Osteoblast (primary cell): ENCODE results near the gene CBX8. TPM values are rescaled to one million over a fixed set of nuclear protein-coding genes. Genes with fewer than 3 reads are reported as not detected.

Experiments
- DNase-seq: peaks from one replicate; pipeline ENCODE4 v3.0.0; 2011; ENCODE audit warnings: low spot score, mixed read lengths; ENCODE audit not compliant: insufficient read length; ENCODE audit errors: missing footprints
- H2AFZ ChIP-seq: 2 replicates; pipeline ENCODE4 v1.6.0; 2011; ENCODE audit warnings: mild to moderate bottlenecking, low read length
- H3K27ac ChIP-seq: 2 replicates; pipeline ENCODE4 v1.5.1; 2011; ENCODE audit warnings: mild to moderate bottlenecking, low read depth, low read length, moderate library complexity
- H3K27me3 ChIP-seq: 2 replicates; pipeline ENCODE4 v1.6.0; 2012; ENCODE audit warnings: mild to moderate bottlenecking, control low read depth, inconsistent platforms, low read length, moderate library complexity; ENCODE audit not compliant: insufficient read depth
- H3K36me3 ChIP-seq: 2 replicates; pipeline ENCODE4 v1.5.1; 2011; ENCODE audit warnings: mild to moderate bottlenecking, low read length, control low read depth, moderate library complexity; ENCODE audit not compliant: insufficient read depth
- H3K4me1 ChIP-seq: 2 replicates; pipeline ENCODE4 v1.5.1; 2011; ENCODE audit warnings: mild to moderate bottlenecking, low read length, control low read depth, moderate library complexity; ENCODE audit not compliant: insufficient read depth
- H3K4me2 ChIP-seq: 2 replicates; pipeline ENCODE4 v1.6.0; 2011; ENCODE audit warnings: mild to moderate bottlenecking, low read length; ENCODE audit not compliant: insufficient read depth
- H3K4me3 ChIP-seq: fragments of 200-600 bp; sonication (generic); 3 replicates; pipeline ENCODE4 v1.5.1; 2012; ENCODE audit warnings: mild to moderate bottlenecking, low read length, inconsistent platforms; ENCODE audit not compliant: insufficient read depth
- H3K79me2 ChIP-seq: 2 replicates; pipeline ENCODE4 v1.6.0; 2012; ENCODE audit warnings: mild to moderate bottlenecking, low read length, control low read depth, inconsistent platforms; ENCODE audit not compliant: insufficient read depth
- H3K9me3 ChIP-seq: 2 replicates; pipeline ENCODE4 v1.5.1; 2011; ENCODE audit warnings: low read depth, low read length, control low read depth
- H4K20me1 ChIP-seq: 2 replicates; pipeline ENCODE4 v1.6.0; 2012; ENCODE audit warnings: mild to moderate bottlenecking, low read length, control low read depth; ENCODE audit not compliant: insufficient read depth
- total RNA-seq: library from RNA; depleted of rRNA; stranded (reverse); fragments of >200 nt; gene quantifications from 2 replicates; pipeline ENCODE4 v1.2.3, GENCODE V29; 2012
- TF ChIP-seq, protein P1 (sequence below): IDR thresholded peaks from 2 replicates; pipeline ENCODE4 v1.5.1; 2011; ENCODE audit warnings: mild to moderate bottlenecking, low read depth, low read length, moderate library complexity; ENCODE audit errors: extremely low read depth

Gene CBX8
- total RNA-seq, 1 donor: 3.3 TPM

DNA sequence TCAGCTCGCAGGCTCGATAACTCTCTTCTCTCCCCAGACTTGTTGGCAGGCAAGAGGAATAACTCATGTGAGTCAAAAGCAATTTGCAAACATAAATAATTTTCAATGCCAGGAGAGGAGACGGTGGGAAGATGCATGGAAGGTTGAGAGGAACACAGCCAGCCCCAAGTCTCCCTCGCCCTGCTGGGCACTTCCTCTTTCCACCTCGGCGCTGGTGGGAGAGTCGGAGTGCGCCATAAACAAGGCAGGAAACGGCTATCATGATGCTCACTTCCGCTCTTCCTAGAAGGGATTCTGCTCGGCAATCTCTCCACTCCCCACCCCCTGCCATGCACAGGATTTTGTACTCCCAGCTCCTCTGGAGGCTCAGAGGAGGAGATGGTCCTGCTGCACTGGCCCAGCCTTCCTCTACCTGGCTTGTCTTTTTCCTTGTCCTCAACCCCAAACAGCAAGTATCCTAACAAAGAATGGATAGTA is 29.4 kb upstream of the CBX8 start:
- DNase-seq: no peak
- no peaks in the 10 kb centered on the region for H3K4me1 ChIP-seq

DNA sequence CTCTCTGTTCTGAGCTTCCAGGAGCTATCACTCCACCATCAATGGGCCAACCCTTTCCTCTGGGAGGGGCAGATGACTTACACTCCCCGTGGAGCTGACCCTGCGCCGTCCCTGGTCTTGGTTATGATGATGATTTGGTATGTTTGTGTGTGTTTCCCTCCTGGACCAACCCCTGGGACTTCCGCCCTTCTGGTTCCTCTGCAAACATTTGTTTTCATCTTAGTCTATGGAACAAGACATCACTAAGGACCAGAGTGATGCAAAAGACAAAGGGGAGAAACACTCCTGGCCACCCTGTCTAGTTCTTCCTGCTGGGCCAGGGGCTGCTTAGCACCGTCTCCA is 28.7 kb upstream of the CBX8 start:
- H3K36me3 ChIP-seq: no peaks in the 10 kb centered on the region
- H3K9me3 ChIP-seq: no peaks in the 10 kb centered on the region
- no peak for DNase-seq
- peaks cover 8% of the 10 kb centered on the region for H3K27me3 ChIP-seq
- no peaks in the 10 kb centered on the region for H4K20me1 ChIP-seq
- TF ChIP-seq, protein P1, sequence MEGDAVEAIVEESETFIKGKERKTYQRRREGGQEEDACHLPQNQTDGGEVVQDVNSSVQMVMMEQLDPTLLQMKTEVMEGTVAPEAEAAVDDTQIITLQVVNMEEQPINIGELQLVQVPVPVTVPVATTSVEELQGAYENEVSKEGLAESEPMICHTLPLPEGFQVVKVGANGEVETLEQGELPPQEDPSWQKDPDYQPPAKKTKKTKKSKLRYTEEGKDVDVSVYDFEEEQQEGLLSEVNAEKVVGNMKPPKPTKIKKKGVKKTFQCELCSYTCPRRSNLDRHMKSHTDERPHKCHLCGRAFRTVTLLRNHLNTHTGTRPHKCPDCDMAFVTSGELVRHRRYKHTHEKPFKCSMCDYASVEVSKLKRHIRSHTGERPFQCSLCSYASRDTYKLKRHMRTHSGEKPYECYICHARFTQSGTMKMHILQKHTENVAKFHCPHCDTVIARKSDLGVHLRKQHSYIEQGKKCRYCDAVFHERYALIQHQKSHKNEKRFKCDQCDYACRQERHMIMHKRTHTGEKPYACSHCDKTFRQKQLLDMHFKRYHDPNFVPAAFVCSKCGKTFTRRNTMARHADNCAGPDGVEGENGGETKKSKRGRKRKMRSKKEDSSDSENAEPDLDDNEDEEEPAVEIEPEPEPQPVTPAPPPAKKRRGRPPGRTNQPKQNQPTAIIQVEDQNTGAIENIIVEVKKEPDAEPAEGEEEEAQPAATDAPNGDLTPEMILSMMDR: no peak
- no peak overlapping the region for H3K27ac ChIP-seq
- no peak overlapping the region for H3K4me2 ChIP-seq
- no peaks in the 10 kb centered on the region for H3K4me1 ChIP-seq
- H3K4me3 ChIP-seq: no peak overlapping the region
- H2AFZ ChIP-seq: no peak overlapping the region
- H3K79me2 ChIP-seq: no peaks in the 10 kb centered on the region

More for the DNA sequence above, 29.4 kb upstream of the CBX8 start:
- Histone ChIP-seq H3K9me3 (no peaks in the 10 kb centered on the region), H3K36me3 (no peaks in the 10 kb centered on the region), H2AFZ (no peak overlapping the region), H3K79me2 (no peaks in the 10 kb centered on the region), H3K27me3 (peaks cover 4% of the 10 kb centered on the region), H3K27ac (no peak overlapping the region), H3K4me3 (no peak overlapping the region), H4K20me1 (no peaks in the 10 kb centered on the region), H3K4me2 (no peak overlapping the region)
- TF ChIP-seq, protein P1: no peak

DNA sequence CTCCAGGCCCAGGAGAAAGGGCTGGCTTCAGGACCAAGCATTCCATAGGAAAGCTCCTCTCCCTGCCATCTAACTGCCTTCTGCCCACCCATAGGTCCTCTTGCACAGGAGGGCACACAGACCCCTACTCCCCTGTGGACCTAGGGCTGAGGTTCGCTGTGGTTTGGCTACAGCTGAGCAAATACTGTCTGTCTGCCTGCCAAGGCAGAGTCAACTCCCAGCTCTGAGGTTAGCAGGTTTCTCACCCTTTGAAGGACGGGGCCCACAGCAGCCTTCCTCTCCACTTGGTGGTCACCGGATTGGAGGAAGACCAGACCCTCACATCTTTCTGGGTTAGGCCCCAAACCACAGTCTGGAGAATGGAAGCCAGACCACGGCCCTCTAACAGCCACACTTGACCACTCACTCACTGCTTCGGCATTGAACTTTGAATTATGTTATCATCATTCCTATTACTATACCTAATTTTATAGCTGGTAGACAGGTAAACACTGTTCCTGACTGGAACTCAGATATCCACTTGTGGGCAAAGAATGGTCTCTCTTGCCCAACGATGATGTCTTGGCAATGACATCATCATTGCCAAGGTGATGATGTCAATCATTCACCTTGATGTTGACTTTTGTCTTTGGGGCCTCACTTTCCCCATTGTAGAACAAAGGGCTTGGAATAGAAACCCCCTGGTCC is 28.2 kb upstream of the CBX8 start:
- Histone ChIP-seq H3K27ac (no peak overlapping the region), H3K4me1 (no peaks in the 10 kb centered on the region), H3K27me3 (peaks cover 8% of the 10 kb centered on the region), H2AFZ (no peak overlapping the region), H4K20me1 (no peaks in the 10 kb centered on the region), H3K9me3 (no peaks in the 10 kb centered on the region), H3K4me2 (no peak overlapping the region), H3K36me3 (no peaks in the 10 kb centered on the region), H3K4me3 (no peak overlapping the region), H3K79me2 (no peaks in the 10 kb centered on the region)
- TF ChIP-seq, protein P1: no peak
- DNase-seq: no peak

DNA sequence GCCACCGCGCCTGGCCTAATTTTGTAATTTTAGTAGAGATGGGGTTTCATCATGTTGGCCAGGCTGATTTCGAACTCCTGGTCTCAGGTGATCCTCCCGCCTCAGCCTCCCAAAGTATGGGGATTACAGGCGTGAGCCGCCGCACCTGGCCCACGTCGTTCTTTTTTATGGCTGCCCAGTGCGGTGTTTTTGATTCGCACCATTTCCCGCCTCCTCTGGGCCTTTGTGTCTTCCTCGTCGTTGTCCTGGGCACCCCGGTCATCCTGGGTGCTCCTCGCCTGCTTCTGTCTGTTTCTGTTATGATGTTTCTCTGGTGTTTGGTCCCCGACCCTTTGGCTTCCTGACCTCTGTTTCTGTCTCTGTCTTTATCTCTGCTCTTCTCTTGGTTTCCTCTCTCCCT is 27.4 kb upstream of the CBX8 start:
- no peak overlapping the region for H3K27ac ChIP-seq
- TF ChIP-seq, protein P1: no peak
- no peaks in the 10 kb centered on the region for H4K20me1 ChIP-seq
- no peak overlapping the region for H2AFZ ChIP-seq
- no peaks in the 10 kb centered on the region for H3K36me3 ChIP-seq
- H3K4me2 ChIP-seq: no peak overlapping the region
- H3K79me2 ChIP-seq: no peaks in the 10 kb centered on the region
- no peak for DNase-seq
- no peak overlapping the region for H3K4me3 ChIP-seq
- H3K27me3 ChIP-seq: peaks cover 12% of the 10 kb centered on the region
- no peaks in the 10 kb centered on the region for H3K9me3 ChIP-seq
- H3K4me1 ChIP-seq: no peaks in the 10 kb centered on the region
